ENCODE results near the gene PRKCE. TPM values are rescaled to one million over a fixed set of nuclear protein-coding genes. Genes with fewer than 3 reads are reported as not detected.
"Not testable (repeated sequence)": the region's sequence is repeated elsewhere in the genome, so short reads cannot be mapped to it uniquely, and the experiment has no call there.

PRKCE gene
- total RNA-seq, 1 experiment from 2014 or later: 17.7 TPM

DNA sequence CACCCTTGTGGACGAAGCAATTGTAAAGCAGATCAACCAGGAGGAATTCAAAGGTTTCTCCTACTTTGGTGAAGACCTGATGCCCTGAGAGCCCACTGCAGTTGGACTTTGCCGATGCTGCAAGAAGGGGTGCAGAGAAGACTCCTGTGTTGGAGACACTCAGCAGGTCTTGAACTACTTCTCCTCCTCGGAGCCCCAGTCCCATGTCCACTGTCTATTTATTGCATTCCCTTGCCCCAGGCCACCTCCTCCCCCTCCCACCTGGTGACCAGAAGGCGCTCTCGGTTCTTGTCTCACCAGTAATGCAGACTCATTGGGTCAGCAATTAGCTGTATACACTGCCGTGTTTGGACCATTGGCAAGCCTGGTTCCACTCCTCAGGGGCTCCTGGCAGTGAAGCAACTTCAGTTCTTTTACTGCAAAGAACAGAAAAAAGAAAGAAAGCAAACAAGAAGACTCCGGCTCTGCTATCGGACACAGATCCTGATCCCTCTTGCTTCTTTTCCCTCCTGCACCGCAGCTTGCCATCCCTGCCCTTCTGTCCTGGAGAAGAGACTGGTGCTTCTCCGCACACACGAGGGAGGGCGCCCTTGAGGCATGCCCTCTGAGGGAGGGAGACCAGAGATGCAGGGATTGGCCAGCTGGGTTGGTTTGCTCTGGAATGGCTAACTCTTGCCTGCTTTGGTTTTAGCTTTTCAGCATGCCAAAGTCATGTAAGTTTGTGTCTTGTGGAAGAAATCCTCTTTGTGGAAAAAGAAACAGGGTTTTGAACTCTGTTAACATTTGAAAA, 533.5 kb downstream of the PRKCE start:
- no peak for DNase-seq (ENCODE audit: low spot score)

DNA sequence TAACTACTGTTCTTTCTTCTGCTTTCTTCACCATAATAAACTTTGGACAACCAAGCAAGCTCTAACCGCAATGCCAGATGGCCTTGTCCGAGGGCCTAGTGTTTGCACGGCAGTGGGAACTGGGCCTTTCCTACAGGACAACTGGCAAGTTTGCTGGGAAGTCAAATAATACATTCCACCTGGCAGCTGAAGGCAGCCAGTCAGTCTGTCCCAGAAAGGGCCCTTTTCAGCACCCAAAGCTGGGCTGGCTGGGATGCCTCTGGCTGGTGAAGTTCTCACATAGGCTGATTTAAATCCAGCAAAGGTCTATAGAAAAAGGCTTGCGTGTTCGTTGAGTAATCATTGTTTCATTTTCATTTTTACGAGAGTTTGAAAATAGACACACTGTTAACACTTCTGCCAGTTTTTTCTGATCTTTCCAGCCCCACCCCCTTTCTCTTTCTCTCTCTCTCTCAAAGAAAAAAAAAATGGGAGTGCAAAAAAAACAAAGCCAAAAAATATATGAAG, 535.7 kb downstream of the PRKCE start:
- peak; percentile 33 for DNase-seq (ENCODE audit: low spot score)

DNA sequence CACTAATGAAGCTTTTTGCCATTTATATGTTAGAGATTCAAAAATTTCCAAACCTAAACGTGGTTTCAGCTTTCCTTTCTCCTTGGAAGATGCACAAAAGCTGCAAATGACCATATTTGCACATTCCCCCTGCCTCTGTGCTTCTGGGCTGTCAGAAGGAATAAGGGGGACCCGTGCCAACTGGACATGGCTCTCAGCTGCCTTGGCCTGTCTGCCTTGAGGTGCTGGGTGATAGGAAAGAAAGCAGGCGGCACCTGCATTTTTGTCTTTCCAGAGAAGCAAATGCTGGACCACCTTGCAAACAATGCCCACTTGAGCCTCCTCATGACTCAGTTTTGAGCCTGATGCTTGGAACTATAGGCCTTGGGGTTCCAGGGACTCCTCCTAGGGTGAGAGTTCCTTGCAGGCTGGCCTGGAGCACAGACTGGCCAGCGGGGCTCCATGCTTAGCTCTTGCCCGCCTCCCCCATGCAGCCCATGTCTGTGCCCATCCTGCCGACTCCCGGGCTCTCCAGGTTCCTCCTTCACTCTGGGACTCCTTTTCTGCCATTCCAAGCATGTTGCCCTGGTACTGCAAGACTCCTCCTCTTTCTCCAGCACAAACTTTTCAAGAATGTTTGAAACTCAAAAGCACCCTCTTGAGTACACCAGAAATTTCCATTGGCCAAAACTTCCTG, 536.7 kb downstream of the PRKCE start:
- DNase-seq (ENCODE audit: low spot score): no peak

DNA sequence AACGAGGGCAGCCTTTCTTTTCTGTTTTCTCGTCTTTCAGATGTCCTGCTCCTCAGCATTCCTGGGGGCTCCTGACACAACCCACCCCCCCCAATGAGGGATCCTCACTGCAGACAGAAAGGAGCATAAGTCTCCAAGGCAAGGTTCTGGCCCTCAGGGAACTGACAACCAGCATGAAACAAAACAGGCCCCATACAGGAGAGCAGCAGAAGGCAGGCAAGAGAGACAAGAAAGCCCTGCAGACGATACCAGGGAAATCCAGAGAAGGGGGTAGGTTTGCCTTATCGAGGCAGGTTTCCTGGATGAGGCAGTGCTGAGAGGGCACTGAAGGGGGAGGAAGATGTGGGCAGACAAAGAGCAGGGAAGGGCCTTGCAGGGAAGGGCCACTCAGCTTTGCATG, 541.9 kb downstream of the PRKCE start:
- no peak for DNase-seq (ENCODE audit: low spot score)

DNA sequence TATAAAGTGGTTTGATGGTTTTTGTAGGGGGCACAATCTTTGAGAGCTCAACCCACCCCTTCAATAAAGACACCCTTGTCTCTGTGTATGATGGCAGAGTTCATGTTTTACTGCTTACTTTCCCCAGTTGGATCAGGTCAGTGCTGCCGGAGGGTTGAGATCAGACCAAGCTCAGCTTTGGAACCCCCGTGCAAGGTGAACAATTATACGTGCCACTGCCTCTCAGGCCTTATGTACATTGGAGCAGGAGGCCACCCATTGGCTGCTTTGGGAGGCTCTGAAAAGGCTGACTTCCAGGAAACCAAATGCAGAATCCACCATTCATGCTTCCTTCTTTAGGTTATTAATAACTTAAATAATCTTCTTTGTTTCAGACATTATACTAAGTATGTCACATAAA, 542.4 kb downstream of the PRKCE start:
- no peak for DNase-seq (ENCODE audit: low spot score)

DNA sequence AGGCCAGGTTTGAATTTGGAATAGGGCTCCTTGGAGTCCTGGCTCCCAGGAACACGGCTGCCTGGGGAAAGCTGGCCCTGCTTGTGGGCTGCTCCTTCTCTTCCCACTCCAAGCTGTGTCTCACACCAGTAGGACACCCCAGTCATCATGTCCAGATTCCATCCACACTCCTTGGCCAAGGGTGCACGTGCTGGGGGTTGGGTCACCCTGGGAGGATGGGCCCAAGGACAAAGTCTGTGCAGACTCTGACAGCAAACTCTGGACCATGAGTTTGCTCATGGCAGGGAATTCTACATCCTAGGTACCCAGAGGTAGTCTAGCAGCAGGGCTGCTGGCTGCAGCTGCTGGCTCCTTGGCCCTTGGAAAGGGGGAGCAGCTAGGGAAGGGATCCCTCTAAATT, 543.4 kb downstream of the PRKCE start:
- DNase-seq (ENCODE audit: low spot score): no peak

DNA sequence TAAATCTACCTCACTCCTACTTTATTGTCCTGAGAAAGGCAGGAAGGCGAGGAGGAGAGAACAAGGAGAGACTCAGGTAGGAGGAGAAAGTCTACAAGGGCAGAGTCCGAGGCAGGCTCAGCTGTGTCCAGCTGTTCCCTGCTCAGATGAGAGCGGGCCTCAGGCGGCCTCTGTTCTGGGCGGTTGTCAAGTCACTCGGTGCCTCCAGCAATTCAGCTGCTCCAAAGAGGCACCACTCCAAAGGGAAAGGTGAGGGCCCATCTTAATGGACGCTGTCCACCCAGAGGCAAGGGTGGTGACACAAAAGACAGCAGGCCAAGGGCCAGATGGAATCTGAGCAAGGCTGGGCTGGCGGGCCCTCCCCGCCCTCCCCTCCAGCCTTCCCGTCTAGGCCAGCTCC, 544.3 kb downstream of the PRKCE start:
- DNase-seq (ENCODE audit: low spot score): no peak

DNA sequence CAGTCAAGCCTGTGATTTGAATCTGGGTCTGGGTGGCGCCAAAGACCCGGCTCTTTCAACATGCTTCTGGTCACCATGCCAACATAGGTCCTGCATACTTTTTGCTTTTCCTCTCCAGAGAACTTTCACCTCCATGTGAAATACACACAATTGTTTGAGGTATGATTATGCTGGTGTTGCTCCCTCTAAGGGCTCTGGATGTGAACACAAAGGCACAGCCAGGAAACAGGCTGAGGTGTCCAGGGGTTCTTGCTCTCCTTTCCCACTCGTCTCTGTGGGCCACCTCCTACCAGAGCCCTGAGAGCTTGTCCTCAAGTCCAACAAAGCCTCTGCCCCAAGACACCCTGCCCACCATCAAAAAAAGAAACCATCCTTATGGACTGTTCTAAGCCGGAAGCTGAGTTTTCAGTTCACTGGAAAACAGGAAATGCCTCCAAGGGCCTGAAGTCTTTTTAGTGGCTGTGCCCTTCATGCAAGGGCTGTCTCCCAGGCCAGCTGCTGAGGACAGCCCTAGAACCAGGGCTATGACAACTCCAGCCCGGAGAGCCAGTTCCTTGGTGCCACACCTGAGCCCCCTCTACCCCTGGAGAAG, 545.5 kb downstream of the PRKCE start:
- no peak for DNase-seq (ENCODE audit: low spot score)

DNA sequence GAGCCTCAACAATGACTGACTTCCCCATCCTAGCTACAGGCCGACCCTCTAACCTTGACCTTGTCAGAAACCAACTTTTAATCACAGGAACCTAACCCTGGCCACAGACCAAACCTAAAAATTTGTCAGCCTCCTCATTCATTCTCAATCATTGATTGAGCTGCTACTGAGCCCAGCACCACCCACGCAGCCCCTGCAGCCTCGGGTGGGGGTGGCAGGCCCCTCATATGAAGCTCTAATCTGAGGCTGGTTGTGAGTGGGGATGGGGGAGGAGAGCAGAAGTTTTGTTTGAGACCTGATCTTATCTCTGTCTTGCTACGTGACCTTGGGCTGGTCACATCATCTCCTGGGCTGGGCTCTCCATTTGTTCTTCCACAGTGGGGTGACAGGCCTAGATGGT, 546.2 kb downstream of the PRKCE start:
- no peak for DNase-seq (ENCODE audit: low spot score)

DNA sequence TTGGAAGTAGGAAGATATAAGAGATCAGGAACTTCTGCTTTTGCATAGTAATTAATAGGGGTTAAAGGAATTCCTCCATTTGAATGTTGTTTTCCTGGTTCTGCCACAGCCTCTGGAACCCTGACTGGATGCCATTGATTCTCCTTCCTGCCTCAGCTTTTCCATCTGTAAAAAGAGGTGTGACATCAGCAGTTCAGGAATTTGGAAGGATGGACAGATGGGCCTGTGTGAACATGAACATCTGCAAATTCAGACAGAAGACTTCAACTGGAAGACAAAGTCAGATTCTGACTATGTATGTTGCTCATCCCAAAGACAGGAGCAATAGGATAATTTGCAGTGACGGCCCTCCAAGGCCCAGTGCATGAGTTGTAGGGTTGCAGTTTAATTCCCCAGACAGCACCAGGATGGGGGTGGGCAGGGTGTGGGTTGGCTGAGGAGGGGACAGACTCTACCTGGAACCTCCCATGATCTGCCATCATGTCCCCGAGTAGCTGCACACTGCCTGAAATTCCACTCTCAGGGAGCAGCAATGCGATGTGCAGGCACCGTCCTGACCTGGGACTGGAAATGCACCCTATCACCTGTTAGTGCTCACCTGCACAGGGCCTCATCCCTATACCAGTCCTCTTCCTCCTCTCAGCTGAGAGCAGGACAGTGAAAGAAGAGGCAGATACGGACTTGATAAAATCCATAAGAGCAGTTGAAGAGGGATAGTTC, 546.8 kb downstream of the PRKCE start:
- DNase-seq (ENCODE audit: low spot score): no peak

DNA sequence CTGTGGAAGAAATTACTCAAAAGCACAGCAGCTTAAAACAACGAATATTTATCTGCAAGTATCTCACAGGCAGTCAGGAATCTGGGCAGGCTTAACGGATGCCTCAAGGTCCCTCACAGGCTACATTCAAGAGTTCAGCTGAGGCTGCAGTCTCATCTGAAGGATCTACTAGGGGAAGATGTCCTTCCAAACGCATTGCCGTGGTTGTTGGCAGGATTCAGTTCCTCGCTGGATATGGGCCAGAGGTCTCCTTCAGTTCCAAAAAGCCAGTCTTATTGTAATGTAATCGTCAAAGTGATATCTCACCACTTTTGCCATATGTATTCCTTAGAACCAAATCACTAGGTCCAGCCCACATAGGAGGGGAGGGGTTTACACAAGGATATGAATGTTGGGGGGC, 547.5 kb downstream of the PRKCE start:
- DNase-seq (ENCODE audit: low spot score): no peak

DNA sequence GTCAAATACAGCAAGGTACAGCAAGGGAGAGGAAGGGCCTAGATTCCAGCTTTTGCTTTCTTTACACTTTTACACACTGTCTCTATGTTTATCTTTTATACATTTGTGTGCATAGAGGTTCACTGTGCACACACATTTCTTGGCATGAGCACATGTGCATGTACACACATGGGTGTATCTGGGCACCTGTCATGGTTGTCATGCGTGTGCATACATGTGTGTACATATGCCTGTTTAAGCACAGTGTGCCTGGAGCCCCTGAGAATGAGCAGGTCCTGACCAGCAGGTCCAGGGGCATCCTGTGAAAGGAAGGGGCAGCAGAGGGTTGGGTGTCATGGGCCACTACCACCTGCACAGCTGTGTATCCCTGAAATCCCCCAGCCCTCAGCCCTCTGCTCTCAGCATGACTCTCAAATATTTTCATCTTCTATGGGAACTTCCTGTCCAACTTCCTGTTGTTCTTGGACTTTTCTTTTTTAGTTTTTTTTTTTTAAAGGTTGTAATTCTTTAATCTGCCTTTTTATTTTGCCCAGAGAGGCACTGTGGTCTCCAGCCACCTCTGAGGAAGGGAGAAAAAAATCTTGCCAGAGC, 548.7 kb downstream of the PRKCE start:
- DNase-seq (ENCODE audit: low spot score): peak; percentile 18

DNA sequence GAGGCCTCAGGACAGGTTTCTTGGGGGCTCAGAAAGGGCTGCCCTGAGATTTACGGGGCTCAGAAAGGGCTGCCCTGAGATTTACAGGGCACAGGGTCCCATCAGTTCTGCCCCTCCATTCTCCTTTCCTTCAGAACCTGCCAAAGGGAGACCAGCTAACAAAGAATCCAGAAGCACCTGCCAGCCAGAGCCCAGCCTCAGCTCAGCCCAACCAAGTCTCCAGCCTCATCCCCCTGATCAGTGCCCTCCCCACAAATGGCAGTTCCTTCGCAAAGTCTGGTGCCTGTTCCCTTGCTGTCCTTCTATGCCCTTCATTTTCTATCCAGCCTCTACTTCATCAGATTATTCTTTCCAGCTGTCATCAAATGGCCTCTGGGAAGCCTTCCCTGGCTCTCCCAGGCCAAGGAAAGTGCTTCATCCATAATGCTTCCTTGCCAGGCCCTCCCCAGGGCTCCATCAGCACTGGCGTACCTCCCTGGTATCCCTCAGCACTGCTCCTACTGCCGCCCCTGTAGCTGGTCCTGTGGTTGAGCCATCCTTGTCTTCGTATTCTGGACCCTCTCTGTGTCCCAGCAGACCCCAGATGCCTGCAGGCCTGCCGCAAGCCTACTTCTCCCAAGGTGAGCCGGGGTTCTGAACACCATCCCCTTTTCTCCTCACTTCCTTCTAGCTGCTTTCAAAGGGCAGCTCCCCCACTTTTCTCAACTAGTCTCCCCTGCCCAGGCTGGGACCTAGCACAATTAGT, 549.6 kb downstream of the PRKCE start:
- no peak for DNase-seq (ENCODE audit: low spot score)

DNA sequence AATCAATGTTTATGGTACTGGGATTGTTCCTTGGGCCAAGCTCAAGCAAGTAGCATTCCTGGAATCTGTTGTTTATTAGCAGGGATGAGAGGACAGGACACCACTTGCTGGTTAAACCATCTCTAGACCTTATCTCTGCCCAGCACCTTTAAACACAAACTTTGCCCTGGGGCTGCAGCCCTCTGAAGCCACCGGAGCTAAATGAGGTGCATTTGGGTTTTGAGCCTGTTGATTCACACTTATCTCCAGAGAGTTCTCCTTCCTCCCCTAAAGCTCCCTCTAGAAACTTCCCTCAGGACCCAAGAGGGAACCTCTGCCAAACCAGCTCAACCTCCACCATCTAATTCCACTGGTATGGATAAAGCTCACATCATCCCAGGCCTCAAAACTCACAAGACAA, 551.0 kb downstream of the PRKCE start:
- DNase-seq (ENCODE audit: low spot score): no peak

DNA sequence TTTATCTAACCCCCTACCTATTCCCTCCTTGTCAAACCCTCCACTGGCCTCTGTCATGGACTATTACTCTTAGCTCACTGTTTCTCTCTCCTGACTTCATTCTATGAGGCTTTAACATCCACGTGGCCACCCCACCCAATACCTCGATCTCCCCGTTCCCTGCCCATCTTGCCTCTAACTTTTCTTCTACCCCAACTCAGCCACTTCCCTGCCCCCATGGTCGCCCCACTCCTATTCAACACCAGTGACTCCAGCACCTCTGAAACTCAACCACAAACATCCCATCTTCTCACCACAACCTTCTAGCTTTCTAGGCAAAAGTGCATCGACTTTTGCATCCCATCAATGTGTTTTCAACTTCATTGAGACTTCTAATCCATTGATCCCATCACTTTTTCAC, 551.5 kb downstream of the PRKCE start:
- DNase-seq (ENCODE audit: low spot score): no peak

DNA sequence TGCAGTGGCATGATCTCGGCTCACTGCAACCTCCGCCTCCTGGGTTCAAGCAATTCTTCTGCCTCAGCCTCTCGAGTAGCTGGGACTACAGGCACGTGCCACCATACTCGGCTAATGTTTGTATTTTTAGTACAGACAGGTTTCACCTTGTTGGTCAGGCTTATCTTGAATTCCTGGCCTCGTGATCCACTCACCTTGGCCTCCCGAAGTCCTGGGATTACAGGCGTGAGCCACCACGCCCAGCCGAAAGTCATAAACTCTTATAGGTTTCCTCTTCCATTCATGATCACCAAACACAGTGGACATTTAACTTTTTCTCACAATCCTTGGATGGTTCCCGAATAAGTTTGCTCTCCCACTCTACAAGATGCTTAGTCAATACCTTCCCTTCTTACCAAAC, 552.2 kb downstream of the PRKCE start:
- not testable (repeated sequence) for DNase-seq (ENCODE audit: low spot score)

DNA sequence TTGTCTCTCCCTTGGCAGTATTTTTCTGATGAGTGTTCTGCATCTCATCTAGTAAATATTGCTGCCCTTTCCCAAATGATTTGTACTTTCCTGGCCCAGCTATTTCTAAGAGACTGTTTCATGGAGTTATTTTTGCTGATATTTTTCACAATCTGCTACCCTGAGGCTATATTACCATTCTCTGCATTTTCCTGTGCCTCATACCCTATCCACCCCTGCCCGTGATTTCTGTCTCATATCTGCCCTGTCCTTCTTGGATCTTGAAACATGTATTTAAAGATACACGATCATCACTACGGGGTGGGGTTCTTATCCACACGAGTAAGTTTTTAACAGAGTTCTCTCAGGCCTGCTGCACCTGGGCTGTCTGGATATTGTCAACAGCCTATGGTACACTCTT, 556.1 kb downstream of the PRKCE start:
- no peak for DNase-seq (ENCODE audit: low spot score)

DNA sequence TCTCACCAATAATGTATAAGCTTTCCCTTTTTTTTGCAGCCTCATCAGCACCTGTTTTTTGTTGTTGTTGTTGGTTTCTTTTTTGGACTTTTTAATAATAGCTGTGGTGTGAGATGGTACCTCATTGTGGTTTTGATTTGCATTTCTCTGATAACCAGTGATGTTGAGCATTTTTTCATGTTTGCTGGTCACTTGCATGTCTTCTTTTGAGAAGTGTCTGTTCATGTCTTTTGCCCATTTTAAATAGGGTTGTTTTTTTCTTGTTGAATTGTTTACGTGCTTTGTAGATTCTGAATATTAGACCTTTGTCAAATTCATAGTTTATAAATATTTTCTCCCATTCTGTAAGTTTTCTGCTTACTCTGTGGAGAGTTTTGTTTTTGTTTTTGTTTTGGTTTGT, 557.3 kb downstream of the PRKCE start:
- no peak for DNase-seq (ENCODE audit: low spot score)

DNA sequence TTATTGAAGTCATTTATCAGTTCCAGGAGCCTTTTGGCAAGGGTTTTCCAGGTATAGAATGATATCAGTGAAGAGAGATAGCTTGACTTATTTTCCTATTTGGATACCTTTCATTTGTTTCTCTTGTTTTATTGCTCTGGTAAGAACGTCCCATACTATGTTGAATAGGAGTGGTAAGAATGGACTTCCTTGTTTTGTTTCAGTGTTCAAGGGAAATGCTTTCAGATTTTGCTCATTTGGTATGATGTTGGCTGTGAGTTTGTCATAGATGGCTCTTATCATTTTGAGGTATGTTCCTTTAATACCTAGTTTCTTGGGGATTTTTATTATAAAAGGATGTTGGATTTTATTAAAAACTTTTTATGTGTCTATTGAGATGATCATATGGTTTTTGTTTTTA, 558.6 kb downstream of the PRKCE start:
- no peak for DNase-seq (ENCODE audit: low spot score)

DNA sequence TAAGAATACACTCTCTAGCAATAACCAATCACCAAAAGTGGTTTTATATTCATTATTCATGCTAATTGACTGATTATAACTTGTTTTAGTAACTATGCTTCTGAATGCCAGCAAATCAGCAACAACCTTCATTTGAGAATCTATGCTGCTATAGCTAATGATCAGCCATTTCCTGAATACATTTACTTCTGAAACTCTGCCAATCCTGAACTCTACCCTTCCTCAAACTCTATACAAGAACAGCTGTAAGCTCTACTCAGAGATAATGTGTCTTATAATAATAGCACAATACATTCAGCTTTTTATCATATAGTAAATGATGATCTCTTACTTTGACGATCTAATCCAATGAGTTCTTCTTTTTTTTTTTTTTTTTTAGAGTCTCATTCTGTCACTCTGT, 560.0 kb downstream of the PRKCE start:
- no peak for DNase-seq (ENCODE audit: low spot score)

DNA sequence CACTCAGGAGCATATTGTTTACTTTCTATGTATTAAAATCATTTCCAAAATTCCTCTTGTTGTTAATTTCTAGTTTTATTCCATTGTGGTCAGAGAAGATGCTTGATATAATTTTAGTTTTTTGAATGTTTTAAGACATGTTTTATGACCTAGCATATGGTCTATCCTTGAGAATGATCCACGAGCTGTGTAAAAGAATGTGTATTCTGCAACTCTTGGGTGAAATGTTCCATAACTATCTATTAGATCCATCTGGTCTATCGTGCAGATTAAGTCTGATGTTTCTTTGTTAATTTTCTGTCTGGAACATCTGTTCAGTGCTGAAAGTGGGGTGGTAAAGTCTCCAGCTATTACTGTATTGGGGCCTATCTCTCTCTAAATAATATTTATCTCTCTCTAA, 562.4 kb downstream of the PRKCE start:
- no peak for DNase-seq (ENCODE audit: low spot score)
